ENCODE results near the gene SPOCD1. TPM values are rescaled to one million over a fixed set of nuclear protein-coding genes. Genes with fewer than 3 reads are reported as not detected.

SPOCD1 gene
- polyA plus RNA-seq, 1 donor = 0.32 TPM

GRCh38 chr1:31755850-31756492 lies 59.9 kb downstream of the SPOCD1 start:
- DNase-seq (ENCODE audit: low read depth) = no peak

- DNase-seq (ENCODE audit: low read depth) = no peak
These were observed 60.6 kb downstream of the SPOCD1 start for GRCh38 chr1:31755197-31755611.

GRCh38 chr1:31754397-31754796 lies 61.4 kb downstream of the SPOCD1 start:
- DNase-seq (ENCODE audit: low read depth) = no peak

- peak; percentile 40 for DNase-seq (ENCODE audit: low read depth)
These were observed 62.0 kb downstream of the SPOCD1 start for GRCh38 chr1:31753707-31754349.

GRCh38 chr1:31752952-31753475 lies 62.8 kb downstream of the SPOCD1 start:
- no peak for DNase-seq (ENCODE audit: low read depth)

GRCh38 chr1:31752258-31752657 lies 63.6 kb downstream of the SPOCD1 start:
- DNase-seq (ENCODE audit: low read depth) = no peak

- DNase-seq (ENCODE audit: low read depth) = no peak
These were observed 64.0 kb downstream of the SPOCD1 start for GRCh38 chr1:31751822-31752241.

GRCh38 chr1:31750858-31751510 lies 64.8 kb downstream of the SPOCD1 start:
- DNase-seq (ENCODE audit: low read depth) = no peak

- DNase-seq (ENCODE audit: low read depth) = no peak
These were observed 65.8 kb downstream of the SPOCD1 start for GRCh38 chr1:31749785-31750735.

- DNase-seq (ENCODE audit: low read depth) = no peak
These were observed 67.5 kb downstream of the SPOCD1 start for GRCh38 chr1:31748365-31748764.

GRCh38 chr1:31747304-31747703 lies 68.5 kb downstream of the SPOCD1 start:
- DNase-seq (ENCODE audit: low read depth) = no peak

- no peak for DNase-seq (ENCODE audit: low read depth)
These were observed 69.1 kb downstream of the SPOCD1 start for GRCh38 chr1:31746687-31747086.

GRCh38 chr1:31745946-31746670 lies 69.7 kb downstream of the SPOCD1 start:
- DNase-seq (ENCODE audit: low read depth) = no peak

GRCh38 chr1:31745096-31745945 lies 70.5 kb downstream of the SPOCD1 start:
- no peak for DNase-seq (ENCODE audit: low read depth)

GRCh38 chr1:31744165-31744888 lies 71.5 kb downstream of the SPOCD1 start:
- DNase-seq (ENCODE audit: low read depth) = no peak

GRCh38 chr1:31742462-31743212 lies 73.2 kb downstream of the SPOCD1 start:
- DNase-seq (ENCODE audit: low read depth) = no peak
